Lung microvascular endothelial cell (primary cell): Measurements from ENCODE around the gene PTPRD. TPM values are rescaled to one million over a fixed set of nuclear protein-coding genes. Genes with fewer than 3 reads are reported as not detected.
"Not testable (repeated sequence)": the region's sequence is repeated elsewhere in the genome, so short reads cannot be mapped to it uniquely, and the experiment has no call there.

Source experiments
- DNase-seq, 2 donors: peaks; one replicate each; pipeline versions ENCODE4 v3.0.0 to v3.0.0-alpha.2; 2010; ENCODE audit warnings: low read depth in 2 of 2
- total RNA-seq: library from RNA; depleted of rRNA; stranded (reverse); fragments of >200 nt; gene quantifications from 2 replicates; pipeline ENCODE4 v1.2.1, GENCODE V29; 2014

Gene PTPRD
- total RNA-seq, 1 donor from 2014 or later = 1.2 TPM

GRCh38 chr9:9045072-9045471 lies 1567.7 kb downstream of the PTPRD start:
- no peak for DNase-seq

GRCh38 chr9:9043788-9044187 lies 1569.0 kb downstream of the PTPRD start:
- DNase-seq = not testable (repeated sequence)

- DNase-seq = no peak
These were observed 1571.0 kb downstream of the PTPRD start for GRCh38 chr9:9041756-9042155.

DNA sequence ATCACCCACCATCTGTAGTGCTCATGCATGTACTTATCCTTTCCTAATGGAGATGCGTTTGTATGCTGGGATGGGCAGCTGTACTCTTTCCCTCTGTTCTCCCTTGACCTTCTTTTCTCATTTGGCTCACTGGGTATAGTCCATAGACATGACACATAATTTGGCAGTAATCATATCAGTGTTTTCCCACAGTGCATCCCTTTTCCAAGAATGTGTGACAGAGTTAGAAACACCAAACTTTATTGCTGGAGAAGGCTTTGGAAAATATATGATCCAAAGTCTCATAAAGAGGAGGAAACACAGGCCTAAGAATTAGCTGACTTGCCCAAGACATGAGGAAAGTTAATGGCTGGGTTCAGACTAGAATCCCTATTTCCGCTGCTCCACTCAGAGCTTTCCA lies 1579.8 kb downstream of the PTPRD start:
- no peak for DNase-seq

DNA sequence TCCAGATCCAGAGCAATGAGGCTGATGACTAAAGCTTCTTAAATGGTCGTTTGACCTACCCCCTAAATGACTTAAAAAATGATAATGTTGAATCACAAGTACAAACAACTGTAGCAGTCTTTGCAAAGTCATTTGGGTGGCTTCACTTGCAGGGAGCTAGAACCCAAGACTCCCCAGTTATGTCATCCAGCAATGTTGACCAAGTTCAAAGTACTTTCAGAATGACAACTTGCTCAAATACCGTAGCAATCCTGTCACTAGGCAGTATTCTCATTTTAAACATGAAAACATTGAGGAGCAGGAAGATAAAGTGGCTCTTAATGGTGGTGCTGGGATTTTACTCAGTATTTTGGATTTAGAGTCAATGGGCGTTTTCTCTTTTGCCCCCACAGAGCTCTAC lies 1596.2 kb downstream of the PTPRD start:
- no peak for DNase-seq

DNA sequence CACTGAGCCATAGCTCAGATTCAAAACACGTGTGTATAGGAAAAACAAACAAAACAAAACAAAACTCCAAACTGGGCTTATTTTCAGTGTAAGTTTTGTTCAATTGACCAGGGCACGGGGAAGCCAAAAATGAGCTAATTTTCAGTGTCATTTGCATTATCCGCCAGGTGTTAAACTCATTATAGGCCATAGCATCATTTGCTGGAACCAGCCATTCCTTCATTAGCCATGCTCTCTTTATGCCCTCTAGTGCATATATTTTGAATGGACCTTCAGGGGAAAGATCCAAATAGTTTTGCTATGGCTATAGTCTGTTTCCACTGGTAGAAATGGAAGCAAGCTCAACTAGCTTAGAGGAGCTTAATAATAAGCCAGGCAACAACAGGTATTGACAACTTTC lies 1608.0 kb downstream of the PTPRD start:
- DNase-seq = no peak

- no peak for DNase-seq
These were observed 1609.8 kb downstream of the PTPRD start for GRCh38 chr9:9002826-9003583.

GRCh38 chr9:8980496-8981013 lies 1632.2 kb downstream of the PTPRD start:
- DNase-seq = no peak

GRCh38 chr9:8978334-8978733 lies 1634.5 kb downstream of the PTPRD start:
- no peak for DNase-seq

GRCh38 chr9:8968350-8968749 lies 1644.5 kb downstream of the PTPRD start:
- DNase-seq = not testable (repeated sequence)

DNA sequence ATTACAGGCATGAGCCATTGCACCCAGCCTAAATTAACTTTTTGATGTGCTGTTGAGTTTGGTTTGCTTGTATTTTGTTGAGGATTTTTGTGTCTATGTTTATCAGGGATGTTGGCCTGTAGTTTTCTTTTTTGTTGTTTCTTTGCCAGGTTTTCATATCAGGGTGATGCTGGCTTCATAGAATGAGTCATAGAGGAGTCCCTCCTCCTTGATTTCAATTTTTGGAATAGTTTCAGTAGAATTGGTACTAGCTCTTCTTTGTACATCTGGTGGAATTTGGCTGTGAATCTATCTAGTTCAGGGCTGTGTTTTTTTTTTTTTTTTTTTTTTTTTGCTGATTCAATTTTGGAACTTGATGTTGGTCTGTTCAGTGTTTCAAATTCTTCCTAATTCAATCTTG lies 1648.9 kb downstream of the PTPRD start:
- no peak for DNase-seq

DNA sequence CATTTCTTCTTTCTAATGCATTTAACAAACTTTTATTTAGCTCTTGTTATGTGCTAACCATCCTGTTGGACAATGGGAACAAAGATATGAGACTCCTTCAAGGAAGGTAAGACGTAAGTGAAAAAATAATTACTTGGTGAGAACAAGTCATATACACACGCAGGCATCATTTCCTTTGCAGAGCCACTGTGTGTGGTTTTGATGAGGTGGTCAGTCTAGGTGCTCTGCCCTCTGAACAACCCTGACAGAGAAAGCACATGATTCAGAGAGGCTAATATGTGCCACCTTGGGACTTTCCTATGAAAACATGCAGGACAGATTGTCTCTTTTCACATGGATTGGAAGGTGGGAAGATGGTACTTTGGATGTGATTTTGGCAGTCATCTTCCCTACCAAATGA lies 1650.7 kb downstream of the PTPRD start:
- no peak for DNase-seq

GRCh38 chr9:8961186-8961851 lies 1651.5 kb downstream of the PTPRD start:
- DNase-seq = no peak

DNA sequence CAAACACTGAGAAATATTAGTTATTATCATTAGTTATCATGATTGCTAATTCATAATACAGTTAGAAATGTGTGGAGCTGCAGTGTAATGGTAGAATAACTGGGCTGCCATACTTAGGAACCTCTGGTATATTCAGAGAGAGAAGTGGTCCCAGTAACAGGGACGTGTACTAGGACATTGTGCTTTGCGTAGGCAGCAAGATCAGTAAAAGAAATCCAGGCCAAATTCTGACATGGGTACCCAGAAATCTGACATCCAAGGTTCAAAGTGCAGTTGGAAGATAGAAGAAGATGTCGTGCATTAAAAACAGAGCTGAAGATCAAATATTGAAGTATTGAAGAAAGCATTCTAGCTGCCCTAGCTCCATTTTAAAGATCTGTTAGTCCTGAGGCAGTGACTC lies 1652.5 kb downstream of the PTPRD start:
- no peak for DNase-seq

DNA sequence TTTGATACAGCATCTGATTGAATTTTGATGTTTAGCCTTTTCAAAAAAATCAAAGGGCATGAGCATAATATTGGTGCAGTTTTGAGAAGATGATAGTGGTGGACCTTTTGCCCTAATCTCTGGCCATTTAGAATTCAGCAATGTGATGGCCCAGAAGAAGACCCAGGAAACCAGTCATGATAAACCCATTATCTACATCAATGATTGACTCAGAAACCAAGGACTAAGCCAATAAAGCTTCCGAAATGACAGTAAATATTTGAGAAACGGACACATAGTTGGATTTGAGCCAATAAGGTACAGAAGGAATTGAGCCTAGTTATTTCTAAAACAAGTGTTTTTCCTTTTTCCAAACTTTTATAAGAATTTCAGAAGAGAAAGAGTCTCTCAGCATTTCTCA lies 1654.4 kb downstream of the PTPRD start:
- DNase-seq = no peak

DNA sequence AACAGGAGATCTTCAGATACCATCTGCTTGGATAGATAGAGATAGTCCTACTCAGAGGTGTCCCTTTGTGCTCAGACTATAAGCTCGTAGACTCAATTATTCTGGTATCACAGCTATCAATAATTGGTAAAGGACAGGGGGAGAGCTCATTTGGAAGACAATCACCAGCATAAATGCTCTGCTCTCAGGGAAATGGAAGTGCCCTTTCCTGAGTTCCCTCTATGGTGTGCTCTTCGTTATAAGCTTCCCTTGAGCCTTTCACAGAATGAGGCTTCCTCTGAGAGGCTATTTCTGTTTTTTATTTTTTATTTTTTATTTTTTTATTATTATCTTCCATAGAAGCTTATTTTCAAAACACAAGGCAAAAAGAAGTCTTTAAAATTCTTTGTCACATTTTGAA lies 1657.5 kb downstream of the PTPRD start:
- DNase-seq = no peak

- no peak for DNase-seq
These were observed 1666.3 kb downstream of the PTPRD start for GRCh38 chr9:8946461-8946860.

- DNase-seq = no peak
These were observed 1669.4 kb downstream of the PTPRD start for GRCh38 chr9:8943392-8943791.

DNA sequence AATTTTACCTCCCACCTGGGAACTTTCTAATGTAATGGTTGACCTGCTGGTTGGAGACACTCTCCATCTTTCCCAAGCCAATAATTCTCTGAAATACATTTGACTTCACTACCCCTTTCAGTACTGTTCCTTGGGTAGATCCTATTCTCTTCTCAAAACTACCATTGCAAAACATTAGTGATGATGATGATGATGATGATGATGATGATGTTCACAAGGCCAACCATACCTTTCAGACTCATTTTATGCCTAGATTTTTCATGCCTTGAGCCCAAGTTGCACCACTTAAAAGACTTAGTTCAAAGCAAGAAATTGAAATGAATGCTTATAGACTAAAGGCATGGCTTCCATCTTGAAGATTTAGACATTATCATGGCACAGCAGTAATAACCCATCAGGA lies 1672.2 kb downstream of the PTPRD start:
- DNase-seq = no peak

- DNase-seq = no peak
These were observed 1686.3 kb downstream of the PTPRD start for GRCh38 chr9:8926461-8926860.

DNA sequence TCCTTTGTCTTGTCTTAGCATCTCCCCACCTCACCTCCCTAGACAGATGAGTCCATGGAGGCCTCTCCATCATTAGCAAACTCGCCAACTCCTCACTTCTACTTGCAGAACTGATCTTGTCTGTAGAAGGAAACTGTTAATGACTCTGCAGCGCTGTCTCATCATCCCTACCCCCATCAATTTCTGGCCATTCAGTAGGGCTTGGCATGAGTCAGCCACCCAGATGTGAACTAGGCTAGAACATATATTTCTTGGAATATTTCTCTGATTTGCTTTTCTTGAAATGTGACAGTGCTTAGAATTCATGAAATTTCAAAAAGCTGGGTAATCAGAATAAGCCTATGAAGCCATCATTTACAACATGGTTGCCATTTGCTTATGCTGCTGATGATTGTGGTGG lies 1688.2 kb downstream of the PTPRD start:
- no peak for DNase-seq

DNA sequence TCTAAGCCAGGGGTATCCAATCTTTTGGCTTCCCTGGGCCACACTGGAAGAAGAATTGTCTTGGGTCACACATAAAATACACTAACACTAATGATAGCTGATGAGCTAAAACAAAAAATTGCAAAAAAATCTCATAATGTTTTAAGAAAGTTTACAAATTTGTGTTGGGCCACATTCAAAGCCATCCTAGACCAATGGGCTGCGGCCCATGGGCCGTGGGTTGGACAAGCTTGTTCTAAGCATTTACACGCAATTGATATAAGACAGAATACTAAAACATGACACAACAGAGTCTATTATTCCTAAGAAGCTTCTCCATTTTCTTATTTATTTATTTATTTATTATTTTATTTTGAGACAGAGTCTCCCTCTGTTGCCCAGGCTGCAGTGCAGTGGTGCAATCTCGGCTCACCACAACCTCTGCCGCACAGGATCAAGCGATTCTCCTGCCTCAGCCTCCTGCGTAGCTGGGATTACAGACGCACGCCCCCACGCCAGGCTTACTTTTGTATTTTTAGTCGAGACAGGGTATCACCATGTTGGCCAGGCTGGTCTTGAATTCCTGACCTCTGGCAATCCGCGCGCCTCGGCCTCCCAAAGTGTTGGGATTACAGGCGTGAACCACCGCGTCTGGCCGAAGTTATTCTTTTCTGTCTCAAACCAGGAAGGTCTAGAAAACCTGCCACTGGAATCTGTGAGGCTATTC lies 1692.2 kb downstream of the PTPRD start:
- not testable (repeated sequence) for DNase-seq
